ENCODE data around the gene TTLL5. TPM values are rescaled to one million over a fixed set of nuclear protein-coding genes. Genes with fewer than 3 reads are reported as not detected.
"Not testable (repeated sequence)": the region's sequence is repeated elsewhere in the genome, so short reads cannot be mapped to it uniquely, and the experiment has no call there.

Gene TTLL5
- polyA plus RNA-seq, 1 donor from 2014 or later, result 10.4 TPM

DNA sequence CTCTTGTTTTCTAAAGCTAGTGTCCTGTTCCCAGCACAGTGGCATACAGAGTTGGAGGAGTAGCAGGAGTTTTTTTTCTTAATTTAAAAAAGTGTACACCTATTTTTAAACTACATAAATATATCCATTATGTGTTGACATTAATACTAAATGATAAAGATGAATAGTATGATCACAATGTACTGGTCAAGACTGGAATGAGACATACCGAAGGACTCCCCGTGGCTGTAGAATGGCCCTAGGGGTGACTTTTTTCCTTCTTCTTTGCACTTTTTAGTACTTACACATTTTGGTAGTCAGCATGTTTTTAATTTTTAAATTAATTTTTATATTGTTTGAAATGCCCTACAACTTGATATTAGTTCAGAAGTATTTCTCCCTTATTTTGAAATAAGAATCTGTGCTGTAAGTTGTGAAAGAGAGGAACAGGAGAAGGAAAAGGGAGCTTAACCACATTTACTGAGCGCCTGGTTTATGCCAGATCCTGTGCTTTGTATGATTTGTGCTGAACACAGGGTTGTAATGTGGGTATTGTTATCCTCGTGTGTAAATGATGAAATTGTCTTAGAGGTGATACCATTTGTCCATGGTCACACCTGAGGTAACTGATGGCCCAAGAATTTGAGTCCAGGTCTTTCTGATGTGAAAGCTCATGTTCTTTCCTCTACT, 184.2 kb downstream of the TTLL5 start:
- Mint-ChIP-seq H3K9me3 (no peaks in the 10 kb centered on the region), H3K4me1 (no peaks in the 10 kb centered on the region), H3K4me3 (no peak overlapping the region), H3K36me3 (peaks cover 7% of the 10 kb centered on the region), H3K27me3 (no peaks in the 10 kb centered on the region), H3K27ac (no peak overlapping the region)

DNA sequence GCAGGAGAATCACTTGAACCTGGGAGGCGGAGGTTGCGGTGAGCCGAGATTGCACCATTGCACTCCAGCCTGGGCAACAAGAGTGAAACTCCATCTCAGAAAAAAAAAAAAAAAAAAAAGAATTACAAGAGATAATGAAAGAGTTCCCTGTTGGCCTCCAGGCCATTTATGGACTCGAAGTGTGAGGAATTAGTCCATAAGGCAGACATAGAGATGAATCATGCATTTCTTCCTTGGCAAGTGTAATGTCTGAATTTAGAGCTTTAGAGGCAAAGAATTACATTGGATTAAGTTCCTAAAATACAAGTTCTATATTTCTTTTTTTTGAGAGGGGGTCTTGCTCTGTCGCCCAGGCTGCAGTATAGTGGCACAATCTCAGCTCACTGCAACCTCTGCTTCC, 185.6 kb downstream of the TTLL5 start:
- H3K27ac Mint-ChIP-seq, H3K4me3 Mint-ChIP-seq, H3K36me3 Mint-ChIP-seq, H3K9me3 Mint-ChIP-seq, H3K27me3 Mint-ChIP-seq, H3K4me1 Mint-ChIP-seq: not testable (repeated sequence)

DNA sequence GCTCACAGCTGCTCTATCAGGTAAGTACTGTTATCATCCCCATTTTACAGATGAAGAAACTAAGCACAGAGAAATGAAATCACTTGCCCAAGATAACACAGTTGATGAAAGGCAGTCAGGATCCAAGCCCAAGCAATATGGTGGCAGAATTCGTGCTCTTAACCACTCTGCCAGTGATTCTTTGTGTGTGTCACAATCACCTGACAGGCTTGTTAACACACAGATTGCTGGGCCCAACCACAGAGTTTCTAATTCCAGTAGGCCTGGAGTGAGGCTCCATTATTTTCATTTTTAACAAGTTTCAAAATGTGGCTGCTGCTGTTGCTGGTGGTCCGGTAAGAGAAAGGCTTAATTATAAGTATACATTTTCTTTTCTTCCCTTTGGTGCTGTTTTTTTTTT, 186.5 kb downstream of the TTLL5 start:
- peaks cover 4% of the 10 kb centered on the region for H3K36me3 Mint-ChIP-seq
- no peak overlapping the region for H3K4me3 Mint-ChIP-seq
- H3K27ac Mint-ChIP-seq, result no peak overlapping the region
- no peaks in the 10 kb centered on the region for H3K27me3 Mint-ChIP-seq
- H3K9me3 Mint-ChIP-seq, result no peaks in the 10 kb centered on the region
- H3K4me1 Mint-ChIP-seq, result no peaks in the 10 kb centered on the region

DNA sequence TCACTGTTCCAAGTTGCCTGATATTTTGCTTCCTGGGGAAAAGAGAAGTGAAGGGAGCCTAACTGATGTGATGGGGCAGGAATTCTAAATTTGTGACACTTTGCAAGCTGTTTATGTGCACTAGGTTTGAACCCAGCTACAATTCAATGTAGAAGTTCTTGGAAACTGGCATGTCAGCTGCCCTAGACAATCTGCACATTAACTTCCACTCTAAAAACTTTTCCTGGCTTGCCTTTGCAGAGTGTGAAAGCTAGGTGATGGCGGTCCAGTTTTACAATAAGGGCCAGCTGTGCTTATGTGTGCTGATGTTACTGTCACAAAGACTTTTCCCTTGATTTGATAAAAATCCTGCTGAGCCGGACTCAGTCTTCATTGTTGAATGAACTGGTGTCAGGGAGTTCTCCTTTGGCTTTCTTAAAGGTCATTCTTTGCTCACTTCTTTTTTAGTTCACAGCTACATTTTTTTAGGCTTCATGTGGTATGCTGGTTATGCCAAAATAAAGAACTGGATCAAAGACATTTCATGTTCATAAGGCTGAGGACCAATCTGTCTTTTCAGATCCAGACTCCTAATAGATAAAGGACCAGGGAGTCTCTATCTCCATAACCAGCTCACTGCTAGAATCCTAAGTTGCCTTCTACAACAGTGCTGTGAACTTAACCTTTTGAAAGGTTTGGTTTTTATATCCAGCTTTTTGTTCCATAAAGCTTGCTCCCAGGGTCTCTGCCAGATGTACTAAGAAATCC, 187.3 kb downstream of the TTLL5 start:
- no peaks in the 10 kb centered on the region for H3K27me3 Mint-ChIP-seq
- H3K4me1 Mint-ChIP-seq, result no peaks in the 10 kb centered on the region
- H3K9me3 Mint-ChIP-seq, result no peaks in the 10 kb centered on the region
- no peak overlapping the region for H3K4me3 Mint-ChIP-seq
- no peak overlapping the region for H3K27ac Mint-ChIP-seq
- H3K36me3 Mint-ChIP-seq, result peaks cover 4% of the 10 kb centered on the region

DNA sequence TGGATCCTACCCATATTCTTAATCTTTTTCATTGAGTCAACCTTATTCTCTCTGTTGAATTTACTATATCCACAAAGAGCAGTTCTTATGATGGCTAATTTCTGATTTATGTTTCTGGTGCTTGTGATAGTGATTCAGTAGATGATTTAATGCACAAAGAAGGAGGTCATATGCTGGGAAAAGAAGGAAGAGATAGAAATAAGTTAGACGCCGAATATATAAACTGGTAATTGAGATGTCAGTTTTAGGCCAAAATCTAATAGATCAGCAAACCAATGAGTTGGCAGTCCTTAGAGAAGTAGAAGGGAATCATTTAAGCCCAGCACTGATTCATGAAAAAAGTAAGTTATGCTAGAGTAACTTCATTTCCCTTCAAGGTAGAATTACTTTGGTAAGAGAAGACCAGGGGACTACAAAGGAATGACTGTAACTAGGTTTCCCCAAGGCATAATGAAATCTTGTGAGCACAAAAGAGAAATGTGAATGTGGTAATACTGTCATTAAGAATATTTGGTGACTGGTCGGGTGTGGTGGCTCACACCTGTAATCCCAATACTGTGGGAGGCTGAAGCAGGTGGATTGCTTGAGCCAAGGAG, 188.4 kb downstream of the TTLL5 start:
- Mint-ChIP-seq H3K27ac (no peak overlapping the region), H3K4me1 (no peaks in the 10 kb centered on the region), H3K4me3 (no peak overlapping the region), H3K9me3 (no peaks in the 10 kb centered on the region), H3K36me3 (peaks cover 6% of the 10 kb centered on the region), H3K27me3 (no peaks in the 10 kb centered on the region)

DNA sequence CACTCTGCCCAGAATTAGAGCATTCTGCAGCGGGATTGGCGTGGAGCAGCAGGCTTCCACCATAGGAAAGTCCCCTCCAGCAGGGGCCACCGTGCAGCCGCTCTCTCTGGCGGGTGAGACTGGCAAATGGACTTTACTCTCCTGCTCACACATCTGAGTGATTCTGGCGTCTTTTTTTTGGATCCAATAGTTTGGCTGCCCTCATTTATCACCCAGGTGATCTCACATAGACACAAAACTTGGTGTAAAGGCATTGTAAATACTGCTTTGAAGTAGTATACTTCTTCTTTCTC, 190.5 kb downstream of the TTLL5 start:
- Mint-ChIP-seq H3K27me3 (no peaks in the 10 kb centered on the region), H3K36me3 (peaks cover 11% of the 10 kb centered on the region), H3K4me1 (peaks cover 0 to 2% (median 0%) of the 10 kb centered on the region in 3 donors), H3K27ac (no peak overlapping the region), H3K4me3 (no peak overlapping the region), H3K9me3 (no peaks in the 10 kb centered on the region)

DNA sequence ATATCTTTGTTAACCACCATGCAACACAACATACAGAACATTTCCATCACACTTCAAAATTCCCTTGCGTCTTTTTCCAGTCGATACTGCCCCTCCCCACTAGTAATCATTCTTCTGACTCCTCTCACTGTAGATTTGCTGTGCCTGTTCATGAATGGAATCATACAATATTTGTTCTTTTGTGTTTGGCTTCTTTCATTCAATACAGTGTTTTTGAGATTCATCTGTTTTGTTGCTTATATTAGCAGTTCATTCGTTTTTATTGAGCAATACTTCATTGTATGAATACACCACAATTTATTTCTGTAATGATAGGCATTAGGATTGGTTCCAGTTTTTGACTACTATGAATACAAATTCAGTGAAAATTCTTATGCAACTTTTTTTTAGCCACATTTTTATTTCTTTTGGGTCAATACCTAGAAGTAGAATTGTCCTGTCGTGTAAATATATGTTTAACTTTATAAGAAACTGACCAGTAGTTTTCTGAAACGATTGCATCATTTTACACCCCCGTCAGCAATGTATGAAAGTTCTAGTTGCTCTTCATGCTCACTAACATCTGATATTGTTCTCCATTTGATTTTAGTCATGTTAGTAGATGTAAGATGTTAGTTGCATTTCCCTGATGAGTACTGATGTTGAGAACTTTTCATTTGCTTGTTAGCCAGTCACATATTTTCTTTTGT, 193.2 kb downstream of the TTLL5 start:
- no peaks in the 10 kb centered on the region for H3K9me3 Mint-ChIP-seq
- H3K4me1 Mint-ChIP-seq, result peaks cover 0 to 2% (median 0%) of the 10 kb centered on the region in 3 donors
- H3K36me3 Mint-ChIP-seq, result peaks cover 11% of the 10 kb centered on the region
- H3K27ac Mint-ChIP-seq, result no peak overlapping the region
- no peak overlapping the region for H3K4me3 Mint-ChIP-seq
- H3K27me3 Mint-ChIP-seq, result no peaks in the 10 kb centered on the region

DNA sequence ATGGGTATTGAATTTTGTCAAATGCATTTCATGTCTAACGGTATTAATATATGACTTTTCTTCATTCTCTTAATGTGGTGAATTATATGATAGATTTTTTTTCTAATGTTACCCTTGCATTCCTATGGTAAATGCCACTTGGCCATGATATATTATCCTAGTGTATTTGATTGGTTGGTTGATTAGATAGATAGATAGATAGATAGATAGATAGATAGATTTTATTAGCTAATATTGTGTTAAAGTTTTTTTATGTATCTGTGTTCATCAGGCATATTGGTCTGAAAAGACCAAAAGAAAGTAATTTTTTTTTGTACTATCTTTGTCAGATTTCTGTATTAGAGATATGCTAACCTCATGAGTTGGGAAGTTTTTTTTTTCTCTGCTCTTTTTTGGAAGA, 196.2 kb downstream of the TTLL5 start:
- Mint-ChIP-seq H3K4me3 (no peak overlapping the region), H3K27me3 (no peaks in the 10 kb centered on the region), H3K27ac (no peak overlapping the region), H3K9me3 (no peaks in the 10 kb centered on the region), H3K4me1 (peaks cover 0 to 2% (median 0%) of the 10 kb centered on the region in 3 donors), H3K36me3 (peaks cover 12% of the 10 kb centered on the region)

DNA sequence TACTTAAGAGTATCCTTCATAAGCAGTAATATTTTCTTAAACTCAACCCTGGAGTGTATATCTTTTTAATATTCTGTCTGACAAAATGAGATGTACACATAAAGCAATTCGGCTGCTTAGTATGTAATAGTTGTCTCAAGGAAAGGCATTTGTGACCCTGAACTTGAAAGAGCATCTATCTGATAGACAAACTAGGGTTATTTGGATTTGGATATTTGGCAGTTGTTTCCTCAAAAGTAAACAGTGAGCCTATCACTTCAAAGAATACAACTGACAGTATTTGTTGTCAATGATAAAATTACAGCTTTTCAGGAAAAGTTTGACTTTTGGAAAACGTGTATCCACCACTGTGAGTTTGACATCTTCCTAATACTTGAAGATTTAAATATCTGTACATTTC, 197.3 kb downstream of the TTLL5 start:
- peaks cover 12% of the 10 kb centered on the region for H3K36me3 Mint-ChIP-seq
- H3K9me3 Mint-ChIP-seq, result no peaks in the 10 kb centered on the region
- peaks cover 0 to 2% (median 0%) of the 10 kb centered on the region in 3 donors for H3K4me1 Mint-ChIP-seq
- no peak overlapping the region for H3K4me3 Mint-ChIP-seq
- H3K27me3 Mint-ChIP-seq, result no peaks in the 10 kb centered on the region
- H3K27ac Mint-ChIP-seq, result no peak overlapping the region

DNA sequence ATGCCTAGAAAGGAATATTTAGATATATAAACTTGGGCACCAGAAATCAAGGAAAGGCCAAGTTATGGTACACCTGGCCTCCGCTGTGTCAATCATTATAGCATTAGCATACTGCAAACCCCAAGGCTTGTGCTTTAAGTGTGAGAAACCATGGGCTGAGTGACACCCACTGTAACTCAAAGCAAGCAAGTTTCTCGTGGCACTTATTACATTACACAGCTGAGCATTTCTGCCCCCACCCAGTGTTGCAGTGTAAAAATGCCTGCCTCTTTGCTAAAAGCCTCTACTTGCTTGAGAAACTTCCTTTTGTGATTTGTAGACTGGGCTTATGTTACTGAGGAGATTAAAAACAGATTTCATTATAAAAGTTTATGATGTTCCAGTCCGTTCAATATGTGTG, 198.7 kb downstream of the TTLL5 start:
- H3K27me3 Mint-ChIP-seq, result no peaks in the 10 kb centered on the region
- H3K9me3 Mint-ChIP-seq, result no peaks in the 10 kb centered on the region
- no peak overlapping the region for H3K27ac Mint-ChIP-seq
- no peak overlapping the region for H3K4me3 Mint-ChIP-seq
- peaks cover 0 to 2% (median 0%) of the 10 kb centered on the region in 3 donors for H3K4me1 Mint-ChIP-seq
- peaks cover 14% of the 10 kb centered on the region for H3K36me3 Mint-ChIP-seq

DNA sequence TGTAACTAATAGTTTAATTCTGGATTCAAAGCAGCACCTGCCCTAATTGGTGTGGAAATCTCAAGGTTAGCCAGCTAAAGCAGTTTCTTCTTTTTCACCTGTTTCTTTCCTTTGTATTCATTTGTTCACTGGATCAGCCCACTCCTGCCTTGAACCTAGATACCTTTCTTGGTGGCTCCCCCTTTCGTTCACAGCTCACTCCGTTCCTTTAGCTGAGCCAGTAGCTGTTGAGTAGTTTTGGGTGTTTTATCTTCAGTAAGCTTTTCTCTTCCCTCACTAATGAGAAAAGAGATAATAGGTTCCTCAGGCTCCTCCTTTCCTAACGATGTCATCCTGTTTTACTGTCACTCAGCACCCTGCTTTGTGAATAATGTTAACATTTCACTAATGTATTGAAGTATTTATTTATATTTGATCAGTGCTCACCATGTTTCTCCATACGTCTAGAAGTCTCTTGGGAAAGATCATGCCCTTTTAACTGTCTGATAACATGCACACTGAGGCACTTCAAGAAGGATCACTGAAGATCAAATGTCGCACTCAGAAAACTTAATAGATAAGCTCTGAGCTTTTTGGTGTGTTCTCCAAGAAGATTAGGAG, 199.6 kb downstream of the TTLL5 start:
- Mint-ChIP-seq H3K27ac (no peak overlapping the region), H3K9me3 (no peaks in the 10 kb centered on the region), H3K4me3 (no peak overlapping the region), H3K36me3 (peaks cover 8% of the 10 kb centered on the region), H3K27me3 (no peaks in the 10 kb centered on the region), H3K4me1 (peaks cover 0 to under 1% (median 0%) of the 10 kb centered on the region in 3 donors)

DNA sequence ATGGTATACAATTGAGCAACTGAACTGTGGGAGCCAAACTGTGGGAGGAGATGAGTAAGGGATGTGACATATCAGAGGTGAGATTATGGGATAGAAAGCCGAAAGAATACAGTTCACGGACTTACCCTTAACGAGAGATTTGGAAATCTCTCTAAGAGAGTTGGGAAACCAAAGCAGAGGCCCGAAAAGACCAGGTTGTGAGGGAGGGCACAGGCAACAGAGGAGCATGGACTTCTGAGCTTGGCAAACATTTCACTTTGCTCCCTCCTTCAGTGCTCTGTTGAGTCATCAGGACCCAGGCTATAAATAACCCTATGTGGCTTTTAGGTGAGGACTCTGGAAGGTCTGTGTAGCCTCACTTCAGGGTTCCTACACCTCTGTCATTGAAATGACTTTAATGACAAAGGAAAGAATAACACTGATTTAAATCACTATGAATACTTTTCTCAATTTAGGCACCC, 200.1 kb downstream of the TTLL5 start:
- H3K27me3 Mint-ChIP-seq, result no peaks in the 10 kb centered on the region
- H3K27ac Mint-ChIP-seq, result no peak overlapping the region
- peaks cover 6% of the 10 kb centered on the region for H3K36me3 Mint-ChIP-seq
- no peaks in the 10 kb centered on the region for H3K9me3 Mint-ChIP-seq
- H3K4me3 Mint-ChIP-seq, result no peak overlapping the region
- H3K4me1 Mint-ChIP-seq, result no peaks in the 10 kb centered on the region

DNA sequence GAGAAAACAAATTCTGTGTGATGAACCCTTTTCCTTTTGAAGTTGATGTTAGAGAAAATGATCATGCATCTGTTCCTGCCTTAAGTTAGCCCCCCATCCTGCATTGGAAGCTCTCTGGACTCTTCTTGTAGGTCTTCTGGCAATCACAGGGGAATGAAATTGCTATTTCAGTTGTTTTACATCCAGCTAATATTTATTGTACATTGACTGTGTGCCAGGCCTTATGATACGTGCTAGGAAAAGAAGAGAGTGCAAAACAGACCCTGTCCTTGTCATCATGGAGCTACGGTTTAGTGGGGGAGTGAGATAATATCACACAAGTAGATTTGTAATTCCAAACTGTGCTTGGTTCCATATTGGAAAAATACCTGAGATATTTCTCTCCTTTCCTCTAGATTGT, 202.2 kb downstream of the TTLL5 start:
- H3K4me3 Mint-ChIP-seq, result no peak overlapping the region
- H3K9me3 Mint-ChIP-seq, result no peaks in the 10 kb centered on the region
- H3K36me3 Mint-ChIP-seq, result peaks cover 10% of the 10 kb centered on the region
- no peaks in the 10 kb centered on the region for H3K4me1 Mint-ChIP-seq
- H3K27ac Mint-ChIP-seq, result no peak overlapping the region
- no peaks in the 10 kb centered on the region for H3K27me3 Mint-ChIP-seq

DNA sequence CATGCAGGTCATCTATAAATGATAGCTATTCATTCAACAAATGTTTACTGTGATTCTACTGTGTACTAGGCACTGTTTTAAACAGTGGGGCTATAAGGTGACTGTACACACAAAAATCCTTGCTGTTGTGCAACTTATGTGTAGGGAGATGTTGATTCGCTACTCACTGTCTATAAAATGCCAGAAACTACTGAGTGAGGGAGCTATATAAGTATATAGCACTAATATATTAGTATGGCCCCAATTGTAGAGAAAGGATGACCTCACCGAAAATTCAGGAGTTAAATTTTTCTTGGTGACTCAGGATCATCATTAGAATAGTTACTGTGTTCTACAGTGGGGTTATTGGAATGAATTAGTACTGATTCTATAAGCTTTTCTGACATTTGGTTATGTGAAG, 203.3 kb downstream of the TTLL5 start:
- H3K27me3 Mint-ChIP-seq, result no peaks in the 10 kb centered on the region
- H3K4me3 Mint-ChIP-seq, result no peak overlapping the region
- H3K4me1 Mint-ChIP-seq, result no peaks in the 10 kb centered on the region

DNA sequence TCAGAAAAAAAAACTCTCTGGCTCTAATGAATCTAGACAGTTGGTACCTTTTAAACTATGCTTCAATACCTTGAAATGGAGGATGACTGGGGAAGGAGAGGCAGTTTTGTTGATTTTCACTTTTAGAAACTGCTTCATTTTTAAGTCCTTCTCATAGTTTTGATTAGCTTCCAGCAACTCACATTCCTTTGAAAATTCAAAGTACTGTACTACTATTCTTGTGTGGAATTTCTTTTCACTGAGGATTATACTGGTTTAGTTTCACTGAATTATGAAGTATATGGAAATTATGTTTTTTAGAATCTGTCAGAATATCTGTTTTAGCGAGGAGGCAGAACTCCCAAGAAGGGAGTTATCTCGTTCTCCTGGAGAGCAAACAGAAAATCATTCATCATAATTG, 204.5 kb downstream of the TTLL5 start:
- H3K27ac Mint-ChIP-seq, result no peak overlapping the region
- H3K4me3 Mint-ChIP-seq, result no peak overlapping the region
- H3K9me3 Mint-ChIP-seq, result no peaks in the 10 kb centered on the region
- H3K4me1 Mint-ChIP-seq, result no peaks in the 10 kb centered on the region
- H3K27me3 Mint-ChIP-seq, result no peaks in the 10 kb centered on the region
- peaks cover 15% of the 10 kb centered on the region for H3K36me3 Mint-ChIP-seq

More for the DNA sequence above, 203.3 kb downstream of the TTLL5 start:
- peaks cover 12% of the 10 kb centered on the region for H3K36me3 Mint-ChIP-seq
- H3K27ac Mint-ChIP-seq, result no peak overlapping the region
- no peaks in the 10 kb centered on the region for H3K9me3 Mint-ChIP-seq

All from IgD-negative memory B cell (primary cell).